Astrocyte of the spinal cord (primary cell): ENCODE measurements around the gene WSCD1.

Source experiments
- DNase-seq: peaks from one replicate; pipeline ENCODE4 v3.0.0; 2011; ENCODE audit warnings: low read depth, low spot score
- H3K4me3 ChIP-seq: 2 replicates; pipeline ENCODE4 v1.5.1; 2011; ENCODE audit warnings: low read depth, mild to moderate bottlenecking, low read length, moderate library complexity
- in situ Hi-C: cut with HindIII; loops from 2 replicates; pipeline ENCODE4 v1.10.0; 2017; ENCODE audit warnings: low sequenced_read_pairs
- TF ChIP-seq, protein P1 (sequence below): IDR thresholded peaks from 2 replicates; pipeline ENCODE4 v1.5.1; 2012; ENCODE audit warnings: low read depth, mild to moderate bottlenecking, low read length, inconsistent platforms

Gene WSCD1

DNA sequence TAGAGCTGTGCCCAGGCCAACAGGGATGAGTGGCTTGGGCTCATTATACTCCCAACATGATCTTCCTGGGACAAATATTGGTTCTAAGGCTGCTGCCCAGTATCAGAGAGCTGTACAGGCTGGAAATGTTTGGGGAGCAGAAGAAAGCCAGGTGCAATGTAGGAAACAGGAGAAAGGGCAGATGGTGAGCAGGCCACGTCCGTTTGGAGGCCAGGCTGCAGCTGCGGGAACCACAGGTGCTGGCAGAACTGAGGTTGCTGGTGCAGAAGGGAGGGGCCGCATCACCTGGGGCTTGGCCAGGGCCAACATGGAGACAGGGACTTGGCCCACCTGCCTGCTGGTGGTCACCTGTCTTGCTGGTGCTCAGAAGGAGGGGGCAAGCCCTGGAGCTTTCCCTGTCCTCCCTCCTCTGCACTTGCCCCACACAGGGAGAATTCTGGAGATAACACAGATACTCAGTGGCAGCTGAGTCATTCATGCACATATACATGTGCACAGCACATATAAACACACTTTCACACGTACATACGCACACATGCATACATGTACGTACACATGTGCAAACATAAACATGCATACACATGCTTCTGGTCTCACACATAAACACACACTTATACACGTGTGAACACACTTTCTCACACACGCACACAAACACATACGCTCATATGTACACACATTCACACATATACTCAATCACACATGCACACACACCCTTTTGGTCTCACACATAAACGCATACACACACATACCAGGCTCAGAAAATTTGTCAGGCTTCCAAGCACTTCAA is 67.7 kb downstream of the WSCD1 start:
- H3K4me3 ChIP-seq, result no peak overlapping the region
- in situ Hi-C loops, result no loop called here
- TF ChIP-seq, protein P1, sequence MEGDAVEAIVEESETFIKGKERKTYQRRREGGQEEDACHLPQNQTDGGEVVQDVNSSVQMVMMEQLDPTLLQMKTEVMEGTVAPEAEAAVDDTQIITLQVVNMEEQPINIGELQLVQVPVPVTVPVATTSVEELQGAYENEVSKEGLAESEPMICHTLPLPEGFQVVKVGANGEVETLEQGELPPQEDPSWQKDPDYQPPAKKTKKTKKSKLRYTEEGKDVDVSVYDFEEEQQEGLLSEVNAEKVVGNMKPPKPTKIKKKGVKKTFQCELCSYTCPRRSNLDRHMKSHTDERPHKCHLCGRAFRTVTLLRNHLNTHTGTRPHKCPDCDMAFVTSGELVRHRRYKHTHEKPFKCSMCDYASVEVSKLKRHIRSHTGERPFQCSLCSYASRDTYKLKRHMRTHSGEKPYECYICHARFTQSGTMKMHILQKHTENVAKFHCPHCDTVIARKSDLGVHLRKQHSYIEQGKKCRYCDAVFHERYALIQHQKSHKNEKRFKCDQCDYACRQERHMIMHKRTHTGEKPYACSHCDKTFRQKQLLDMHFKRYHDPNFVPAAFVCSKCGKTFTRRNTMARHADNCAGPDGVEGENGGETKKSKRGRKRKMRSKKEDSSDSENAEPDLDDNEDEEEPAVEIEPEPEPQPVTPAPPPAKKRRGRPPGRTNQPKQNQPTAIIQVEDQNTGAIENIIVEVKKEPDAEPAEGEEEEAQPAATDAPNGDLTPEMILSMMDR, result no peak
- no peak for DNase-seq

DNA sequence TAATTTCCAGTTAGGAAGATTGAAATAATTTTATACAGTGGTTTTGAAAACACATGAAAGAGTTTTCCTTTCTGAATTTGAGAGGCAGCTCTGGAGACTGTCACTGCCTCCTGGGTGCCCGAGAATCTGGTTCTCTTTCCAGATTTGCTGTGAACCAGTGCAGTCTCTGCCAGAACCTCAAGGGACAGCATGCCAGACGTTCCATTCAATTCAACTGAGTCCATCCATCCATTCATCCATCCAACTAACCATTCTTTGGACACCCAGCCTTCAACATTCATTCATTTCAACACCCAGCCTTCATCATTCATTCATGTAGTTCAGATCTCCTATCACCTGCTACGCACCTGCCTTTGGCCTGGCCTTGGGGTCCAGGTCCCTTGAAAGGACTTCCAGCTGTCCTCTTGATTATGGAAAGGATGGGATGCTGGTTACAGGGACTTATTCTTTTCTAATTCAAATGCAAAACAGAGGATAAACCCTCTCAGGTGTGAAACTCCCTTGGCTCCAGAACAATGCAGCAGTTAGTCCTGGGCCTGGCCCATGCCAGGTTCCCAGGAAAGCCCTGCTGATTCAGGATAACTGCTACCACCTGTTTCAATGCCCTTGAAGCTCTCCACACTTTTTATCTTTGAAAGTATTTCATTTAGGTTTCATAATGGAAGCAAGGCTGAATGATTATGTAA is 68.7 kb downstream of the WSCD1 start:
- TF ChIP-seq, protein P1, result no peak
- H3K4me3 ChIP-seq, result no peak overlapping the region
- DNase-seq, result no peak
- in situ Hi-C loops, result no loop called here

DNA sequence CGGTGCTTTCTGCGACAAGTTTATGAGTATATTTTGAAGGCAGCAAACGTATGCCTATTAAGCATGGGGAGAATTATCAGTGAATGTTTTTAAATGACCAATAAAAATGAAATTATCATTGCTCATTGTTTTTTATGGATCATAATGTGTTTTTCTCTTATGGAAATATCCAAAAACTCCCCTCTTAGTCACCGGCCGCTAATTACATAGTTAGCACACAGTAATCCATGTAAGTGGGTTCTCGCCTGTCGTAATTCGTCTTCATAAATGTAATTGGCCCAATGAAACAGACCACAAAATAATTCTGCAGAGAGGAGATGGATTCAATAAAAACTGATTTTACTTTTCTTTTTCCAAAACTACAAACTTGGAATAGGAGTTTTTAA is 69.3 kb downstream of the WSCD1 start:
- in situ Hi-C loops, result no loop called here
- TF ChIP-seq, protein P1, result no peak
- no peak overlapping the region for H3K4me3 ChIP-seq
- no peak for DNase-seq

DNA sequence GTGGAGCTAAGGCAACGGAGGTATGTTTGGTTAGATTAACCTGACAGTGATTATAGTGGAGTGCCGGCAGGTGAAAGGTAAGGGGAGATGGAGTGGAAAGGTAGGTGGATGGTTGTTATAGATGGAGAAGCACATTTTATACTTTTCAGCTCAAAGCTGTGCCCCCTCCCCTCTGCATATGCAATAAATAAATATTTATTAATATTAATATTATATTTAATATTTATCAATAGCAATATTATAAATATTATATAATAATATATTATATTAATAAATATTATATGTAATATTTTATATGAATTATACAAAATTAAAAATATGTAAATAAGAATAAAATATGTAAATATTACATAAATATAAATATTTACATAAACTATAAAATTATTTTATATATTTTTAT is 70.0 kb downstream of the WSCD1 start:
- DNase-seq, result no peak
- no peak overlapping the region for H3K4me3 ChIP-seq
- TF ChIP-seq, protein P1, result no peak
- in situ Hi-C loops, result no loop called here

DNA sequence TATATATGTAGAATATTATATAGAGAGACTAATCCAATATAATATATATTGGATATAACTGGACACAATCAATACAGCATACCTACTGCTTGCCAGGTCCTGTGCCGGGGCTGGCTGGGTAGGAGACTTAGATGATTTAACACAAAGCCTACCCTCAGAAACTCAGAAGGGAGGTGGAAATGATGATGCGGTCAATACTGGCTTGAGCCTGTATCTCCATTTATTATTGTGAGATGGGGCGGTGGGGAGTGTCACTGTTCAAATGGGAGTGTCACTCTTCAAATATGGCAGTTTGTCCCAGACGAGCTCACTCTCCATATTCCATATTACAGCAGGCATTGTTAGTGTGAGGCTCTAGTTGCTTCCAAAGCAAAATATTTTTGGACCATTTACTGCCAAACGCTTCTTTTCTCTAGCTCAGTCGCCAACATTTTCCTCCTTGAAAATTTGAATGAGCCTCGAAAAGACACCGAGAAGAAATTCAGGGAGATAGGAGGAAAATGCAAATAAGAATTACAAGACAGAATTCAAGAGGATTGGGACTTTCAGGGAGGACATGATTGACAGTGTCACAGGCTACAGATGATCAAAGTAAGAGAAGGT is 70.7 kb downstream of the WSCD1 start:
- no peak overlapping the region for H3K4me3 ChIP-seq
- in situ Hi-C loops, result no loop called here
- TF ChIP-seq, protein P1, result no peak
- DNase-seq, result no peak

DNA sequence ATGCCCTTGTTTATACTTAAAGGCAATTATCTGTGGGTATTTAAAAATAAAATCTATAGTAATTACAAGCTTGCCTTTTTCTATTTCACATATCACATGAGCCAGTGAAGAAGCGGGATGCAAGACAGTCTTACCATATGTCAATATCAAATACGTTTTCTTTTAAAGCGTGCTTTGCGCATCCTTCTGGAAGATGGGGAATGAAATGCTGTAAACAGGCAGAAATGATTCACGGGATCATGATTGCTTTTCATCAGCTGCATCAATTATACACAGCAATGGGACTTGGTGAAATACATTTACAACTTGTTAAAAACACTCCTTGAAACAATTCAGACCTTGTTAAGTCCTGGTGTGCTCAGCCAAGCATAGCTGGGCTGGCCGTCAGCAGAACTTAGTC is 72.5 kb downstream of the WSCD1 start:
- no peak for DNase-seq
- in situ Hi-C loops, result no loop called here
- H3K4me3 ChIP-seq, result no peak overlapping the region
- TF ChIP-seq, protein P1, result no peak
